ENCODE measurements around the gene BBS9.

The BBS9 gene

DNA sequence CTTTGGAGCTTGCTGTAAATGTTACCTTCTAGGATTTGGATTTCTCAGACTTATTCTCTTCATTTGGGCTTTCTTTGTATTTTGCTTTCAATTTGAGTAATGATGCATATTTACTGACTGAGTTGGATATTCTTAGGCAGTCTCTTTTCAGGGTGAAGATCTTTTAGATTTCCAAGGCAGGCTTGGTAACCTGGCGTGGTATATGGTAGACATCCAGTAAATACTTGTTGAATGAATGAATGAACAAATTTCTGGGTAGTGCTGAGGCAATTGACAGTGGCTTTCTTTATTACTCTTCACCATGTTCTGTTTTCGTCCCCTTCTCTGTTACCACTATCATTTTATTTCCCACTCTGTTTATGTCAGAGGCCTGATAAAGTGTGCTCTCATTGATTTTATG is 27.1 kb downstream of the BBS9 start:
- no peak overlapping the region for H3K4me2 ChIP-seq
- TF ChIP-seq Cebpa-rat (IDR thresholded peaks at IDR 0.05): no peak
- no peak overlapping the region for H3K9ac ChIP-seq

DNA sequence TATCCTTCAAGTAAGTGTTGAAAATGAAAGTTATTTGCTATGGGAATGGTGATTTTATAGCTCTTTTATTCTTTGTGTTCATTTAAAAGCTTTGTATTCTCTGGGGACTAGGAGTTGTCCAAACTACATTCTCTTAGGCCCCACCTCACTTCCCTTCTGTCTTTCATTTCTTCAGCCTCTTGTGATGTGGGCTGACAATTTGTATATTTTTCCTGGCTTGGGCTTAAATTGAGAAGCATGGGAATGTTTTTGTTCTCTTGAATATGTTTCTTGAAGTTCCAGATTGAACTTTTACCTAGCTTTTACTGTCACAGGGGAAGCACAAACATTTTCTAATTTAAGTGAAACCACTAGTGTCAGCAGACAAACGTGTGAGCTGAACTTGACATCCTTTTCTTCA is 27.9 kb downstream of the BBS9 start:
- no peaks in the 10 kb centered on the region for H3K4me1 ChIP-seq
- no peak overlapping the region for H3K9ac ChIP-seq
- no peaks in the 10 kb centered on the region for H3K9me3 ChIP-seq
- no peak overlapping the region for H3K4me2 ChIP-seq
- H3K36me3 ChIP-seq: no peaks in the 10 kb centered on the region
- no peaks in the 10 kb centered on the region for H4K20me1 ChIP-seq
- H3K4me3 ChIP-seq: no peak overlapping the region
- H3K27ac ChIP-seq: no peak overlapping the region
- no peaks in the 10 kb centered on the region for H3K27me3 ChIP-seq
- no peak for TF ChIP-seq Cebpa-rat (IDR thresholded peaks at IDR 0.05)

More for the DNA sequence above, 27.1 kb downstream of the BBS9 start:
- no peak overlapping the region for H3K4me3 ChIP-seq
- no peaks in the 10 kb centered on the region for H3K36me3 ChIP-seq
- H3K27ac ChIP-seq: no peak overlapping the region
- H3K4me1 ChIP-seq: no peaks in the 10 kb centered on the region
- H4K20me1 ChIP-seq: no peaks in the 10 kb centered on the region
- no peaks in the 10 kb centered on the region for H3K27me3 ChIP-seq
- H3K9me3 ChIP-seq: no peaks in the 10 kb centered on the region

DNA sequence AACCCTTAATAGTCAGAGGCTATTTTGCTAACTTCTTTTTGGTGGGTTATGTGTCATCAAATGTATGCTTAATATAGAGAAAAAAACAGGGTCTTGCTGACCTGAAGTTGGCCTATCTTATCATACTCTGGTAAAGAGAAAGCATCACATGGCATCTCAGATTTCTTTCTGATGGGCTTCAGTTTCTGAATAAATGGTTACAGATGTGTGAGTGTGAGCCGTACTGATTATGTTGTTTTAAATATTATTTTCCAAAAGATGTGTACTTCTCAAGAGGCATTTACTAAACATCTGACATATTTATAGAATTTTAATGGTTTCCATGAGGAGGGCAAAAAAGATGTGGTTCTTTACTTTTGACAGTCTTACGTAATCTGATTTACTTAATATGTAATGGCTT is 28.4 kb downstream of the BBS9 start:
- no peak overlapping the region for H3K9ac ChIP-seq
- no peaks in the 10 kb centered on the region for H3K36me3 ChIP-seq
- H3K4me1 ChIP-seq: no peaks in the 10 kb centered on the region
- no peak overlapping the region for H3K4me3 ChIP-seq
- no peaks in the 10 kb centered on the region for H3K9me3 ChIP-seq
- H4K20me1 ChIP-seq: no peaks in the 10 kb centered on the region
- H3K27me3 ChIP-seq: no peaks in the 10 kb centered on the region
- no peak overlapping the region for H3K27ac ChIP-seq
- H3K4me2 ChIP-seq: no peak overlapping the region
- TF ChIP-seq Cebpa-rat (IDR thresholded peaks at IDR 0.05): no peak

DNA sequence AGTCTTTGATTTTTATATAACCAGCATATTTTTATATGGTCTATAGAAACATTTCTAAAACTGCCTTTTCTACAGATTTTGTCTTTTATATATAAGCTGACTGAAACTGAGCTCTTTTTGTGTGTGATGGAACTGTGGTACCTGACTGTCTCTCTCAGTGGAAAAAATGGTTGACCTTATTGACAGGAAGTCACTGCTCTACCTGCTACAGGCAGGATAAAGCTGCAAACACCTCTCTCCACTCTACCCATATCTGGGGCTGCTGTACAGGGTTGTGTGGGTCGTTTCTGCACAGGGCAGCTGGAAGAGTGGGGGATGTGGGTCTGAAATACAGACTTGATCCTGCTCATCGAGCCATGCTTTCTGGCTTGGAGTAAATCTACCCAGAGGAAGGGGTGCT is 48.5 kb downstream of the BBS9 start:
- Histone ChIP-seq H3K4me3 (no peak overlapping the region), H3K36me3 (no peaks in the 10 kb centered on the region; the same call in 1 of the 2 replicates), H3K27ac (no peak overlapping the region), H3K4me1 (no peaks in the 10 kb centered on the region), H4K20me1 (no peaks in the 10 kb centered on the region), H3K9me3 (peaks cover 16% of the 10 kb centered on the region), H3K27me3 (no peaks in the 10 kb centered on the region), H3K4me2 (no peak overlapping the region), H3K9ac (no peak overlapping the region)
- no peak for TF ChIP-seq Cebpa-rat (IDR thresholded peaks at IDR 0.05)

DNA sequence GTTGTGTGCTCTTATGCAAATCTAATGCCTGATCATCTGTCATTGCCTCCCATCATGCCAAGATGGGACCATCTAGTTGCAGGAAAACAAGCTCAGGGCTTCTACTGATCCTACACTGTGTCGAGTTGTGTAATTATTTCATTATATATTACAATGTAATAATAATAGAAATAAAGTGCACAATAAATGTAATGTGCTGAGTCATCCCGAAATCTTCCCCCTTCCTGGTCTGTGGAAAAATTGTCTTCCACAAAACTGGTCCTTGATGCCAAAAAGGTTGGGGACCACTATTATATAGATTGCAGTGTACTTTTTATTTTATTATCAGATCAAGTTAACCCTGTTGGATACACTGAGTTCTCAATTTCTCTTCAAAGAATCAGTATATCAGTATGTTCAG is 50.2 kb downstream of the BBS9 start:
- Histone ChIP-seq H3K27me3 (no peaks in the 10 kb centered on the region), H3K9me3 (no peaks in the 10 kb centered on the region), H3K9ac (no peak overlapping the region), H4K20me1 (no peaks in the 10 kb centered on the region), H3K27ac (no peak overlapping the region), H3K4me3 (no peak overlapping the region), H3K4me2 (no peak overlapping the region), H3K36me3 (no peaks in the 10 kb centered on the region; the same call in 1 of the 2 replicates), H3K4me1 (no peaks in the 10 kb centered on the region)
- TF ChIP-seq Cebpa-rat (IDR thresholded peaks at IDR 0.05): no peak

DNA sequence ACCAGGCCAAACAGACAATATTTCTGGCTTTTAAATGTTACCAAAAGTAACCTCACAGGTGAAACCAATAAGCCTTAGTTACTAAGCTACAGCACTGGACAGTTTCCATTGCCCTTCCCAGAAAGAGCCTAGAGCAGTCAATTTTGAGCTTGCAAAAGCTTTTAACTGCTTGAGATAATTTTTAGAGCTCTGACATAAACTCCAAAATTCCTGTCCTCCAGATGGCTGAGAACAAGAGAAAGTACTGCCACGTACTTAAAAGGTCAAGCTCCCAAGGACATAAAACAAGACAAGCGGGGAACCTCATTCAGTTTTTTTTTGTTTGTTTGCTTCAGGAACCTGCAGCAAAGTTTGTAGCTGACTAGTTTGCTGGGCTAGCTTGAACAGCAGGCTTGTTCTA is 54.1 kb downstream of the BBS9 start:
- no peak overlapping the region for H3K9ac ChIP-seq
- H3K9me3 ChIP-seq: no peaks in the 10 kb centered on the region
- no peak for TF ChIP-seq Cebpa-rat (IDR thresholded peaks at IDR 0.05)
- H3K4me3 ChIP-seq: no peak overlapping the region
- H4K20me1 ChIP-seq: no peaks in the 10 kb centered on the region
- no peaks in the 10 kb centered on the region for H3K4me1 ChIP-seq
- H3K27me3 ChIP-seq: no peaks in the 10 kb centered on the region
- no peak overlapping the region for H3K27ac ChIP-seq
- no peak overlapping the region for H3K4me2 ChIP-seq
- H3K36me3 ChIP-seq: no peaks in the 10 kb centered on the region; the same call in 1 of the 2 replicates

DNA sequence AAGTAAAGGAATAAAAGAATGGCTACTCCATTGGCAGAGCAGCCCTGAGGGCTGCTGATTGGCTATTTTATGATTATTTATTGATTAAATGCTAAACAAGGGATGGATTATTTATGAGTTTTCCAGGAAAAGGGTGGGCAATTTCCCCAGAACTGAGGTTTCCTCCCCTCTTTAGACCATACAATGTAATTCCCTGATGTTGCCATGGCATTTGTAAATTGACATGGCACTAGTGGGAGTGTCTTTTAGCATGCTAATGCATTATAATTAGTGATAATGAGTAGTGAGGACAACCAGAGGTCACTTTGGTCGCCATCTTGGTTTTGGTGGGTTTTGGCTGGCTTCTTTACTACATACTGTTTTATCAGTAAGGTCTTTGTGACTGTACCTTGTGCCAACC is 55.5 kb downstream of the BBS9 start:
- Histone ChIP-seq H3K27me3 (no peaks in the 10 kb centered on the region), H3K36me3 (no peaks in the 10 kb centered on the region; the same call in 1 of the 2 replicates), H3K4me3 (no peak overlapping the region), H3K4me2 (no peak overlapping the region), H3K9ac (no peak overlapping the region), H4K20me1 (no peaks in the 10 kb centered on the region), H3K9me3 (no peaks in the 10 kb centered on the region), H3K4me1 (no peaks in the 10 kb centered on the region), H3K27ac (no peak overlapping the region)
- no peak for TF ChIP-seq Cebpa-rat (IDR thresholded peaks at IDR 0.05)

DNA sequence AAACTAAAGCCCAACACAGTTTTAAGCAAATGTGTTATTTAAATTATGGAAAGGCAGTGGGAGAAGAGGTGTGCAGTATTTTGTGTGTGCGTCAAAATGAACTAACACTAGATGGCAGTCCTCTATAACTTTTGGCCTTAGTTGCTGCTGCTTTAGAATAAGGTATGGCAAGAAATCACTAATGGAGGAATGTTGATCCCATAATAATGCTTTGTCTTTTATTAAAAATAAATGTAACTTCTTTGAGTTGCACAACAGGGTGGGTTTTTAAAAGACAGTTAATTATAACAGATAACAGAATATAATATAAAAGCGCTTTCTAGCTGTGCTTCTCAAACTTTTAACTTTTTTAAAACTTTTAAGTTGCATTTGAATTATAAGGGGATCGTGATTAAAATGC is 56.4 kb downstream of the BBS9 start:
- H3K36me3 ChIP-seq: no peaks in the 10 kb centered on the region; the same call in 1 of the 2 replicates
- no peaks in the 10 kb centered on the region for H3K9me3 ChIP-seq
- H4K20me1 ChIP-seq: no peaks in the 10 kb centered on the region
- TF ChIP-seq Cebpa-rat (IDR thresholded peaks at IDR 0.05): no peak
- H3K4me3 ChIP-seq: no peak overlapping the region
- H3K4me1 ChIP-seq: peaks cover 6% of the 10 kb centered on the region; the same call in 1 of the 2 replicates
- no peak overlapping the region for H3K9ac ChIP-seq
- H3K27ac ChIP-seq: no peak overlapping the region
- no peaks in the 10 kb centered on the region for H3K27me3 ChIP-seq
- H3K4me2 ChIP-seq: no peak overlapping the region

DNA sequence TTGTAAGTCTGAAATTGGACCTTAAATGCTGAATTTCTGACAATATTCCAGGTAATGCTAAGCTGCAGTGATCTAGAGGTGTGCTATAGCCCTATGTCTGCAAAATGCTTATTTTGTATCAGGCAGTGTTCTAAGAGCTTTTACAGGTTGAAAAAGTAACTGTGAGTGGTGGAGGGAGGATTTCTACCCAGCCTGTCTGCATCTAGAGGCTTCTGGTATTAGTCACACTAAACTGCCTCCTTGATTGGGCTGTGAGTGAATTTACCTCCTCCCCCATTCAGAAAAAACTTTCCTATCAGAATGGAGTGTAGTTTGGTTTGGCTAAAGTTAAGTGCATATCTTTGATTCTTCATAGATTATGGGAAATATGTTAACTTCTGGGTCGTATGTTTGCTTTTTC is 56.8 kb downstream of the BBS9 start:
- Histone ChIP-seq H3K4me2 (no peak overlapping the region), H3K4me1 (peaks cover 10% of the 10 kb centered on the region; the same call in 1 of the 2 replicates), H3K27ac (no peak overlapping the region), H3K4me3 (no peak overlapping the region), H3K27me3 (no peaks in the 10 kb centered on the region), H3K36me3 (no peaks in the 10 kb centered on the region), H3K9ac (no peak overlapping the region), H4K20me1 (no peaks in the 10 kb centered on the region), H3K9me3 (no peaks in the 10 kb centered on the region)
- TF ChIP-seq Cebpa-rat (IDR thresholded peaks at IDR 0.05): no peak

DNA sequence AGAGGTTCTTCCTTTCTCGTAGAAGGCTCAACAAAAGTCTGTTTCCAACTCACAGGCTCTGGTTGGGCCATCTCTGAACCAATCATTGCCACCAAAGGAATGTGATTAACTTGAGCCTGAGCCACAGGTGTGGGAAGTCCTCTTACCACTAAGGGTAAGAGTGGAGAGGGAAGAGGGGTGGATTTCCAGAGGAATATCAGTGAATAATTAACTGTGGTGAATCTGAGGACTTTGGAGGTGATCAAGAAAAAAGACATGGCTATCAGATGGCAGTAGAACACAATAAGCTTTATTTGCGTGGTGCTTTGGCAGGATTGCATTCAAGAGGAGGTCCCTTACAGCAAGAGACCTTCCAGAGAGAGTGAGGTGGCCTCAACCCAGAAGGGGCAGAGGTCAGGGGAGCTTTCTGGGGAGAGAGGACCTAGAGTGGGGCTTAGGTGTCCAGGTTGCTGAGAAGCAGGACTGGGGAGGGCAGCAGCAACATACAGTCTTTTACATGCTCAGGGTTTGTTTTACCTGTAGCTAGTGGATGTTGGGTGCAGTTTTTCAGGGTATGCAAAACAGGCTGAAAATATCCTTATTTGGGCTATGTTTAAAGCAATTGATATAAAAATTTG is 61.4 kb downstream of the BBS9 start:
- H3K9ac ChIP-seq: no peak overlapping the region
- peaks cover 28% of the 10 kb centered on the region for H3K4me1 ChIP-seq
- no peak overlapping the region for H3K4me3 ChIP-seq
- no peak overlapping the region for H3K4me2 ChIP-seq
- H3K27me3 ChIP-seq: no peaks in the 10 kb centered on the region
- H3K27ac ChIP-seq: no peak overlapping the region
- TF ChIP-seq Cebpa-rat (IDR thresholded peaks at IDR 0.05): no peak
- H4K20me1 ChIP-seq: no peaks in the 10 kb centered on the region
- H3K9me3 ChIP-seq: no peaks in the 10 kb centered on the region
- no peaks in the 10 kb centered on the region for H3K36me3 ChIP-seq

DNA sequence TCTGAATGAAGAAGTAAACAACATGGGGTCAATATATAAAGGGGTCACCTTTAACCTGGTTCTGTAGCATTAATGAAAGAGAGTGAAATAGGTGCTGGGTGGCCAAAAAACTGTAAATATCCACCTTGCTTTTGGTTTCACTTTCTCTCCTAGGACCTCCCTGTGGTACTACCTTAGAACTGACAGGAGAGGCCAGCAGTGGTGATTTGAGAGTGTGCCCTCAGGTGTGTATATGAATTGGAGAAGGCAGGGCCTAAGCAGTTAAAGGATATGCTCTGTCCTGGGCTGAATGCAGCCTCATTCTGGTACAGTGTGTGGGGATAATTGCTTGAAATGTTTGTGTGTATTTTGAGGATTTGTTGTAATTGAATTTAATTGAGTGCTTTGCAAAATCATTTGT is 62.0 kb downstream of the BBS9 start:
- no peak overlapping the region for H3K4me2 ChIP-seq
- H3K4me1 ChIP-seq: peaks cover 28% of the 10 kb centered on the region
- no peak overlapping the region for H3K9ac ChIP-seq
- H4K20me1 ChIP-seq: no peaks in the 10 kb centered on the region
- H3K4me3 ChIP-seq: no peak overlapping the region
- H3K36me3 ChIP-seq: no peaks in the 10 kb centered on the region
- H3K9me3 ChIP-seq: no peaks in the 10 kb centered on the region
- no peak overlapping the region for H3K27ac ChIP-seq
- no peaks in the 10 kb centered on the region for H3K27me3 ChIP-seq
- TF ChIP-seq Cebpa-rat (IDR thresholded peaks at IDR 0.05): no peak

All from BLaER1 (cell line).